Endothelial cell (in vitro differentiated cells): ENCODE data around the gene CHRNE. TPM values are rescaled to one million over a fixed set of nuclear protein-coding genes. Genes with fewer than 3 reads are reported as not detected.

ENCODE experiments used
- DNase-seq: peaks from one replicate; pipeline ENCODE4 v3.0.0; 2021; ENCODE audit warnings: low spot score
- H3K27ac Mint-ChIP-seq: one replicate; pipeline ENCODE4 v1.8.0; 2021; ENCODE audit warnings: mixed read lengths, inconsistent platforms; ENCODE audit not compliant: unreplicated experiment
- H3K27me3 Mint-ChIP-seq: one replicate; pipeline ENCODE4 v1.8.0; 2021; ENCODE audit warnings: mild to moderate bottlenecking, moderate library complexity, mixed read lengths, inconsistent platforms; ENCODE audit not compliant: unreplicated experiment
- H3K36me3 Mint-ChIP-seq: one replicate; pipeline ENCODE4 v1.8.0; 2021; ENCODE audit warnings: mild to moderate bottlenecking, low read depth, mixed read lengths, inconsistent platforms; ENCODE audit not compliant: unreplicated experiment
- H3K4me1 Mint-ChIP-seq: one replicate; pipeline ENCODE4 v1.8.0; 2021; ENCODE audit warnings: mild to moderate bottlenecking, mixed read lengths, inconsistent platforms; ENCODE audit not compliant: unreplicated experiment
- H3K4me3 Mint-ChIP-seq: one replicate; pipeline ENCODE4 v1.8.0; 2021; ENCODE audit warnings: mild to moderate bottlenecking, mixed read lengths, inconsistent platforms; ENCODE audit not compliant: unreplicated experiment
- H3K9me3 Mint-ChIP-seq: one replicate; pipeline ENCODE4 v1.8.0; 2021; ENCODE audit warnings: mixed read lengths, inconsistent platforms; ENCODE audit not compliant: unreplicated experiment
- CTCF ChIP-seq: fragments of 200-600 bp; sonication (generic); IDR thresholded peaks from one replicate; pipeline ENCODE4 v1.5.0; 2021; ENCODE audit warnings: antibody characterized with exemption; ENCODE audit not compliant: unreplicated experiment
- total RNA-seq: library from RNA; stranded (reverse); fragmentation: NEBNext Ultra II Directional; extraction: Animal tissue kit (Norgen Biotek cat#: 25700); gene quantifications from one replicate; pipeline ENCODE4 v1.2.1, GENCODE V29; 2021; ENCODE audit not compliant: unreplicated experiment

CHRNE gene
- total RNA-seq, 1 donor from 2014 or later = 1.2 TPM

- no peak for TF ChIP-seq CTCF
- peaks cover 10% of the 10 kb centered on the region for H3K4me1 Mint-ChIP-seq
- no peaks in the 10 kb centered on the region for H3K9me3 Mint-ChIP-seq
- H3K4me3 Mint-ChIP-seq = peak overlapping the region; percentile 87
- H3K36me3 Mint-ChIP-seq = peaks cover 25% of the 10 kb centered on the region
- no peak for DNase-seq
- no peak overlapping the region for H3K27ac Mint-ChIP-seq
- H3K27me3 Mint-ChIP-seq = peaks cover 24% of the 10 kb centered on the region
These were observed 4.5 kb downstream of the CHRNE start for GRCh38 chr17:4898351-4898750.

- H3K27ac Mint-ChIP-seq = no peak overlapping the region
- no peak overlapping the region for H3K4me3 Mint-ChIP-seq
- DNase-seq = no peak
- TF ChIP-seq CTCF = no peak
- peaks cover 25% of the 10 kb centered on the region for H3K36me3 Mint-ChIP-seq
- H3K9me3 Mint-ChIP-seq = no peaks in the 10 kb centered on the region
- H3K4me1 Mint-ChIP-seq = peaks cover 10% of the 10 kb centered on the region
- peaks cover 24% of the 10 kb centered on the region for H3K27me3 Mint-ChIP-seq
These were observed 5.1 kb downstream of the CHRNE start for GRCh38 chr17:4897785-4898184.

- no peaks in the 10 kb centered on the region for H3K9me3 Mint-ChIP-seq
- peaks cover 23% of the 10 kb centered on the region for H3K27me3 Mint-ChIP-seq
- H3K4me3 Mint-ChIP-seq = peak overlapping the region; percentile 66
- TF ChIP-seq CTCF = no peak
- peaks cover 25% of the 10 kb centered on the region for H3K36me3 Mint-ChIP-seq
- H3K4me1 Mint-ChIP-seq = peaks cover 10% of the 10 kb centered on the region
- no peak for DNase-seq
- H3K27ac Mint-ChIP-seq = peak overlapping the region; percentile 63
These were observed 5.7 kb downstream of the CHRNE start for GRCh38 chr17:4897198-4897687.

- no peak for TF ChIP-seq CTCF
- peaks cover 22% of the 10 kb centered on the region for H3K27me3 Mint-ChIP-seq
- no peak overlapping the region for H3K27ac Mint-ChIP-seq
- no peaks in the 10 kb centered on the region for H3K9me3 Mint-ChIP-seq
- H3K36me3 Mint-ChIP-seq = peaks cover 25% of the 10 kb centered on the region
- H3K4me3 Mint-ChIP-seq = peak overlapping the region; percentile 66
- H3K4me1 Mint-ChIP-seq = peaks cover 10% of the 10 kb centered on the region
- DNase-seq = no peak
These were observed 6.3 kb downstream of the CHRNE start for GRCh38 chr17:4896332-4897197.
